Liver (tissue), 9 donors: ENCODE data around the gene LEF1. TPM values are rescaled to one million over a fixed set of nuclear protein-coding genes. Genes with fewer than 3 reads are reported as not detected.

Experiments used
- DNase-seq: peaks from one replicate; pipeline ENCODE4 v3.0.0-alpha.2; 2017; ENCODE audit warnings: low spot score
- H3K27ac ChIP-seq, 2 donors: one replicate each; pipeline ENCODE4 v1.7.0; 2013; ENCODE audit warnings: inconsistent platforms in 2 of 2, low read length in 2 of 2, control low read depth in 1 of 2, low read depth in 1 of 2, mild to moderate bottlenecking in 1 of 2
- H3K27me3 ChIP-seq, 4 donors: one replicate each; pipeline versions ENCODE4 v1.6.1 to v1.7.0; 2013; ENCODE audit warnings: low read length in 3 of 4, inconsistent platforms in 1 of 4, mild to moderate bottlenecking in 1 of 4, moderate library complexity in 1 of 4; ENCODE audit not compliant: control insufficient read depth in 4 of 4, insufficient read depth in 4 of 4
- H3K36me3 ChIP-seq, 4 donors: one replicate each; pipeline versions ENCODE4 v1.6.1 to v1.7.0; 2013; ENCODE audit warnings: low read length in 3 of 4, mild to moderate bottlenecking in 3 of 4, low read depth in 1 of 4, moderate library complexity in 1 of 4; ENCODE audit not compliant: control insufficient read depth in 4 of 4, insufficient read depth in 3 of 4
- H3K4me1 ChIP-seq, 4 donors: one replicate each; pipeline versions ENCODE4 v1.6.1 to v1.7.0; 2013; ENCODE audit warnings: low read length in 3 of 4, mild to moderate bottlenecking in 3 of 4, moderate library complexity in 1 of 4; ENCODE audit not compliant: control insufficient read depth in 4 of 4, insufficient read depth in 4 of 4
- H3K4me3 ChIP-seq, 3 donors: one replicate each; pipeline versions ENCODE4 v1.6.1 to v1.7.0; 2013; ENCODE audit warnings: low read length in 3 of 3, control low read depth in 1 of 3, low read depth in 1 of 3, mild to moderate bottlenecking in 1 of 3
- H3K9ac ChIP-seq, 2 donors: one replicate each; pipeline ENCODE4 v1.7.0; 2013; ENCODE audit warnings: low read length in 2 of 2, mild to moderate bottlenecking in 2 of 2, moderate library complexity in 2 of 2, control low read depth in 1 of 2, low read depth in 1 of 2
- H3K9me3 ChIP-seq, 4 donors: one replicate each; pipeline versions ENCODE4 v1.6.1 to v1.7.0; 2013; ENCODE audit warnings: low read length in 3 of 4; ENCODE audit not compliant: control insufficient read depth in 4 of 4
- CTCF ChIP-seq: fragments of 150-350 bp; IDR thresholded peaks from 2 replicates; pipeline ENCODE4 v1.5.1; 2017; ENCODE audit warnings: improper control_type of control experiment, low read depth, low read length; ENCODE audit not compliant: missing input control
- EGR1 ChIP-seq, 2 donors: IDR thresholded peaks; 2 replicates each; pipeline ENCODE4 v1.6.1; 2016 to 2018; ENCODE audit warnings: antibody characterized with exemption in 2 of 2, low read depth in 2 of 2
- FOXA1 ChIP-seq: IDR thresholded peaks from 2 replicates; pipeline ENCODE4 v1.6.1; 2016; ENCODE audit warnings: antibody characterized with exemption
- FOXA2 ChIP-seq: IDR thresholded peaks from 2 replicates; pipeline ENCODE4 v1.6.1; 2016; ENCODE audit warnings: antibody characterized with exemption
- HNF4A ChIP-seq, 2 donors: conservative IDR thresholded peaks; 2 replicates each; pipeline ENCODE4 v1.6.1; 2016; ENCODE audit warnings: antibody characterized with exemption in 2 of 2, mild to moderate bottlenecking in 2 of 2
- MAX ChIP-seq: IDR thresholded peaks from 2 replicates; pipeline ENCODE4 v1.6.1; 2016; ENCODE audit warnings: antibody characterized with exemption
- REST ChIP-seq: IDR thresholded peaks from 2 replicates; pipeline ENCODE4 v1.6.1; 2016; ENCODE audit warnings: antibody characterized with exemption, mild to moderate bottlenecking
- RXRA ChIP-seq, 2 donors: IDR thresholded peaks; 2 replicates each; pipeline ENCODE4 v1.6.1; 2017 to 2018; ENCODE audit warnings: antibody characterized with exemption in 2 of 2, mild to moderate bottlenecking in 1 of 2
- YY1 ChIP-seq: IDR thresholded peaks from 2 replicates; pipeline ENCODE4 v1.6.1; 2016; ENCODE audit warnings: antibody characterized with exemption, mild to moderate bottlenecking
- ZBTB33 ChIP-seq: IDR thresholded peaks from 2 replicates; pipeline ENCODE4 v1.6.1; 2016; ENCODE audit warnings: antibody characterized with exemption
- WGBS: extraction: QIAGEN DNeasy Blood & Tissue Kit; methylation state at CpG from one replicate; pipeline ENCODE4 v1.1.7; 2013; 5-methylcytosine and 5-hydroxymethylcytosine counted together
- polyA plus RNA-seq, 2 donors: library from polyadenylated mRNA; stranded (reverse) in 1 of 2; unstranded in 1 of 2; fragments of 200-250 nt in 1 of 2; fragments of >200 nt in 1 of 2; fragmentation: Nextera tagmentation in 1 of 2; extraction: Ambion mirVana in 1 of 2; gene quantifications; one replicate each; pipeline versions ENCODE4 v1.2.1 to v1.2.3, GENCODE V29; 2013 to 2015
- total RNA-seq, 2 donors: library from RNA; depleted of rRNA; stranded (reverse); fragments of >200 nt; gene quantifications; one replicate each; pipeline ENCODE4 v1.2.3, GENCODE V29; 2014
- donor health status: healthy.
- donor health status: healthy.
- donor health status: healthy.
- donor health status: healthy.
- donor health status: healthy.

LEF1 gene
- total and polyA plus RNA-seq, 4 donors: 0.22 to 6.4 (median 0.46) TPM

GRCh38 chr4:108185252-108185651, 16.5 kb upstream of the LEF1 start:
- 79% methylated on average over 3 of the region's 3 CpGs for WGBS
- H3K27ac ChIP-seq: no peak overlapping the region

More at GRCh38 chr4:108185252-108185651, 16.5 kb upstream of the LEF1 start:
- H3K36me3 ChIP-seq: no peaks in the 10 kb centered on the region
- no peak for DNase-seq
- peaks cover 0 to 6% (median 0%) of the 10 kb centered on the region in 4 donors for H3K27me3 ChIP-seq
- no peak for TF ChIP-seq FOXA1
- no peak for TF ChIP-seq REST
- no peak for TF ChIP-seq ZBTB33
- TF ChIP-seq FOXA2: no peak
- no peak for TF ChIP-seq CTCF
- TF ChIP-seq MAX: no peak
- no peak for TF ChIP-seq RXRA (IDR thresholded peaks at IDR 0.05)
- TF ChIP-seq EGR1 (IDR thresholded peaks at IDR 0.05; ENCODE audit: low read depth in 2 of 2): no peak
- TF ChIP-seq HNF4A (conservative IDR thresholded peaks at IDR 0.05): no peak
- TF ChIP-seq YY1: no peak
- H3K4me3 ChIP-seq: no peak overlapping the region
- no peak overlapping the region for H3K9ac ChIP-seq
- H3K9me3 ChIP-seq: no peaks in the 10 kb centered on the region
- no peaks in the 10 kb centered on the region for H3K4me1 ChIP-seq
